DND-41 (cell line): ENCODE measurements around the gene TPK1.

ENCODE experiments used
- ATAC-seq: fragments of 200-7000 bp; cut with Tn5 transposase; 3 replicates; pipeline ENCODE4 v1.9.1; 2021; ENCODE audit warnings: low read depth; ENCODE audit not compliant: insufficient read depth
- DNase-seq: peaks from one replicate; pipeline ENCODE4 v3.0.0-alpha.2; 2020
- H2AFZ ChIP-seq: 2 replicates; pipeline ENCODE4 v1.6.0; 2012; ENCODE audit warnings: low read depth, low read length
- H3K27ac ChIP-seq: 2 replicates; pipeline ENCODE4 v1.5.1; 2012; ENCODE audit warnings: low read length, inconsistent platforms
- H3K27me3 ChIP-seq: fragments of 200-600 bp; sonication (generic); 2 replicates; pipeline ENCODE4 v1.6.0; 2012; ENCODE audit warnings: low read length, mild to moderate bottlenecking, inconsistent platforms; ENCODE audit not compliant: insufficient read depth, poor library complexity
- H3K36me3 ChIP-seq: 2 replicates; pipeline ENCODE4 v1.5.1; 2012; ENCODE audit warnings: low read length, inconsistent platforms; ENCODE audit not compliant: insufficient read depth
- H3K4me1 ChIP-seq: 2 replicates; pipeline ENCODE4 v1.5.1; 2012; ENCODE audit warnings: mild to moderate bottlenecking, low read length; ENCODE audit not compliant: insufficient read depth
- H3K4me2 ChIP-seq: 2 replicates; pipeline ENCODE4 v1.6.0; 2012; ENCODE audit warnings: mild to moderate bottlenecking, moderate library complexity, low read length, inconsistent platforms; ENCODE audit not compliant: insufficient read depth
- H3K4me3 ChIP-seq, 2 experiments: fragments of 200-600 bp in 1 of 2; shearing (Covaris generic) in 1 of 2; 2 replicates each; pipeline ENCODE4 v1.5.1; 2012 to 2016; ENCODE audit warnings: inconsistent platforms in 2 of 2, low read length in 2 of 2, mild to moderate bottlenecking in 2 of 2, low read depth in 1 of 2, moderate library complexity in 1 of 2
- H3K79me2 ChIP-seq: 2 replicates; pipeline ENCODE4 v1.6.0; 2012; ENCODE audit warnings: low read length, inconsistent platforms; ENCODE audit not compliant: insufficient read depth
- H3K9ac ChIP-seq: 2 replicates; pipeline ENCODE4 v1.6.0; 2012; ENCODE audit warnings: low read depth, mild to moderate bottlenecking, inconsistent platforms, low read length, moderate library complexity
- H3K9me3 ChIP-seq: 2 replicates; pipeline ENCODE4 v1.5.1; 2012; ENCODE audit warnings: low read length, moderate library complexity, mild to moderate bottlenecking, inconsistent platforms; ENCODE audit not compliant: insufficient read depth, severe bottlenecking
- H4K20me1 ChIP-seq: 2 replicates; pipeline ENCODE4 v1.6.0; 2012; ENCODE audit warnings: low read length; ENCODE audit not compliant: insufficient read depth
- EZH2 ChIP-seq: IDR thresholded peaks from 3 replicates; pipeline ENCODE4 v1.6.1; 2012; ENCODE audit warnings: borderline replicate concordance, low read depth, mild to moderate bottlenecking, moderate library complexity, low read length, inconsistent platforms; ENCODE audit not compliant: severe bottlenecking
- TF ChIP-seq, protein P1 (sequence below): IDR thresholded peaks from 2 replicates; pipeline ENCODE4 v1.5.1; 2012; ENCODE audit warnings: borderline replicate concordance, low read length, moderate library complexity, mild to moderate bottlenecking; ENCODE audit not compliant: poor library complexity, severe bottlenecking; ENCODE audit errors: extremely low read depth

Gene TPK1

DNA sequence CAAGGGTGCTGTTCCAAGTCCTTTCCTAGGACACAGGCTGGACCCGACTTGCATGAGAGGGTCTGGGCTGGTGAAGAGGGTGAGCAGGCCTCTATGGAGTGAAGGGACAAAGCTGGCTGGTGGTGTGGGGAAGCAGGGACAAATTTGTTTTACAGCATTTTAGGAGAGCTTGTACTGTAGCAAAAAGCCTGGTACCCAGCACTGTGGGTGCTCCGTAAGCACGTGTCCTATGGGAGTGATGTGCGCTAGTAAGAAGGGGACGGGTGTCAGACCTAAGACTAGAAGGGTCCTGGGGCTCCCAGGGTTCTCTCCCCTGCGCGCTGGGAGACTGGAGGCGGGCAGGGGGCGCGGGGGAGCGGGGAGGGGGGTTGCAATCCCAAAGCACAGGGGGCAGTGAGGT is 432.8 kb downstream of the TPK1 start:
- H3K9me3 ChIP-seq = no peaks in the 10 kb centered on the region
- no peaks in the 10 kb centered on the region for H4K20me1 ChIP-seq
- H3K4me2 ChIP-seq = no peak overlapping the region
- TF ChIP-seq EZH2 = no peak
- TF ChIP-seq, protein P1, sequence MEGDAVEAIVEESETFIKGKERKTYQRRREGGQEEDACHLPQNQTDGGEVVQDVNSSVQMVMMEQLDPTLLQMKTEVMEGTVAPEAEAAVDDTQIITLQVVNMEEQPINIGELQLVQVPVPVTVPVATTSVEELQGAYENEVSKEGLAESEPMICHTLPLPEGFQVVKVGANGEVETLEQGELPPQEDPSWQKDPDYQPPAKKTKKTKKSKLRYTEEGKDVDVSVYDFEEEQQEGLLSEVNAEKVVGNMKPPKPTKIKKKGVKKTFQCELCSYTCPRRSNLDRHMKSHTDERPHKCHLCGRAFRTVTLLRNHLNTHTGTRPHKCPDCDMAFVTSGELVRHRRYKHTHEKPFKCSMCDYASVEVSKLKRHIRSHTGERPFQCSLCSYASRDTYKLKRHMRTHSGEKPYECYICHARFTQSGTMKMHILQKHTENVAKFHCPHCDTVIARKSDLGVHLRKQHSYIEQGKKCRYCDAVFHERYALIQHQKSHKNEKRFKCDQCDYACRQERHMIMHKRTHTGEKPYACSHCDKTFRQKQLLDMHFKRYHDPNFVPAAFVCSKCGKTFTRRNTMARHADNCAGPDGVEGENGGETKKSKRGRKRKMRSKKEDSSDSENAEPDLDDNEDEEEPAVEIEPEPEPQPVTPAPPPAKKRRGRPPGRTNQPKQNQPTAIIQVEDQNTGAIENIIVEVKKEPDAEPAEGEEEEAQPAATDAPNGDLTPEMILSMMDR = no peak
- no peaks in the 10 kb centered on the region for H3K79me2 ChIP-seq
- no peak overlapping the region for H3K27ac ChIP-seq
- H3K9ac ChIP-seq = no peak overlapping the region
- H3K27me3 ChIP-seq = no peaks in the 10 kb centered on the region
- no peak overlapping the region for H3K4me3 ChIP-seq
- no peak overlapping the region for H2AFZ ChIP-seq
- no peaks in the 10 kb centered on the region for H3K4me1 ChIP-seq
- H3K36me3 ChIP-seq = no peaks in the 10 kb centered on the region
- DNase-seq (no peak), ATAC-seq (no peak)
